K562 (cell line): ENCODE measurements around the gene NTRK1. TPM values are rescaled to one million over a fixed set of nuclear protein-coding genes. Genes with fewer than 3 reads are reported as not detected.
A peak's percentile ranks its signal among the peaks of the same experiment; 100 is the strongest.

Experiments used
- ATAC-seq: fragments of 200-7000 bp; cut with Tn5 transposase; 3 replicates; pipeline ENCODE4 v1.9.1; 2020; ENCODE audit warnings: moderate library complexity
- BruUV-seq: library from RNA; stranded (reverse); fragments of 400-500 nt; replicated peaks from 2 replicates; lab custom pipeline; 2021; lab: Mats Ljungman, UMichigan
- CTCF ChIA-PET: fragments of 300-600 bp; formaldehyde crosslinking; extraction: SDS; loops from one replicate; lab custom pipeline; 2021; ENCODE audit warnings: low intra/inter-chr PET ratio; lab: Yijun Ruan, JAX
- POLR2A ChIA-PET: fragments of 300-600, 350-650 bp; sonication (Branson Sonifier 250); formaldehyde crosslinking; extraction: SDS; loops from one replicate; lab custom pipeline; 2021; ENCODE audit warnings: antibody characterized with exemption, inconsistent platforms; lab: Yijun Ruan, JAX
- DNase-seq, 4 experiments: peaks; one replicate each; pipeline versions ENCODE4 v3.0.0 to v3.0.0-alpha.2; 2011 to 2018; ENCODE audit warnings: low spot score in 3 of 4, mixed read lengths in 3 of 4; ENCODE audit errors: extremely low read depth in 1 of 4
- FAIRE-seq: peaks from 2 replicates; lab custom pipeline; 2011; peaks lifted over from hg19 to GRCh38; lab: Jason Lieb, UNC
- H2AFZ ChIP-seq: 2 replicates; pipeline ENCODE4 v1.6.0; 2011; ENCODE audit warnings: low read depth, low read length, control low read depth, inconsistent platforms
- H3K27ac ChIP-seq: fragments of 200-600 bp; 3 replicates; pipeline ENCODE4 v1.8.0; 2011; ENCODE audit warnings: low read depth, mild to moderate bottlenecking, control low read depth, inconsistent platforms, low read length, moderate library complexity, mixed read lengths; ENCODE audit errors: extremely low read depth
- H3K27me3 ChIP-seq, 2 experiments: fragments of 300-600 bp in 1 of 2; 2 replicates in 1 of 2; 3 replicates in 1 of 2; pipeline versions ENCODE4 v1.6.0 to v1.8.0; 2011; ENCODE audit warnings: inconsistent platforms in 2 of 2, low read length in 2 of 2, mild to moderate bottlenecking in 1 of 2, mixed read lengths in 1 of 2, moderate library complexity in 1 of 2; ENCODE audit not compliant: control insufficient read depth in 2 of 2, insufficient read depth in 2 of 2
- H3K36me3 ChIP-seq: fragments of 300-600 bp; 3 replicates; pipeline ENCODE4 v1.8.0; 2011; ENCODE audit warnings: mild to moderate bottlenecking, low read length, inconsistent platforms; ENCODE audit not compliant: control insufficient read depth, insufficient read depth
- H3K4me1 ChIP-seq, 2 experiments: fragments of 200-600 bp in 1 of 2; replicated peaks in 1 of 2; 2 replicates in 1 of 2; 3 replicates in 1 of 2; pipeline versions ENCODE4 v1.5.1 to v1.8.0; 2011; ENCODE audit warnings: inconsistent platforms in 2 of 2, low read length in 2 of 2, mild to moderate bottlenecking in 1 of 2, mixed read lengths in 1 of 2, moderate library complexity in 1 of 2; ENCODE audit not compliant: control insufficient read depth in 2 of 2, insufficient read depth in 2 of 2
- H3K4me2 ChIP-seq: 2 replicates; pipeline ENCODE4 v1.6.1; 2011; ENCODE audit warnings: low read length, control low read depth, inconsistent platforms, mixed read lengths; ENCODE audit not compliant: insufficient read depth
- H3K4me3 ChIP-seq: fragments of 200-600 bp; sonication (generic), shearing (Covaris generic); 2 replicates; pipeline ENCODE4 v1.5.1; 2016; ENCODE audit warnings: control low read depth, inconsistent platforms
- H3K79me2 ChIP-seq: fragments of 200-600 bp; 3 replicates; pipeline ENCODE4 v1.8.0; 2011; ENCODE audit warnings: low read length, inconsistent platforms; ENCODE audit not compliant: control insufficient read depth, insufficient read depth
- H3K9ac ChIP-seq, 2 experiments: 2 replicates each; pipeline versions ENCODE4 v1.6.0 to v1.6.1; 2011; ENCODE audit warnings: low read depth in 2 of 2, low read length in 2 of 2, control low read depth in 1 of 2, inconsistent platforms in 1 of 2, mild to moderate bottlenecking in 1 of 2, mixed read lengths in 1 of 2; ENCODE audit not compliant: insufficient read depth in 1 of 2
- H3K9me1 ChIP-seq: one replicate; pipeline ENCODE4 v1.6.0; 2011; ENCODE audit warnings: inconsistent platforms, mild to moderate bottlenecking, low read length, moderate library complexity; ENCODE audit not compliant: control insufficient read depth, insufficient read depth
- H3K9me3 ChIP-seq: replicated peaks from 2 replicates; pipeline ENCODE4 v1.5.1; 2011; ENCODE audit warnings: low read depth, low read length, inconsistent platforms; ENCODE audit not compliant: control insufficient read depth, insufficient read depth
- H4K20me1 ChIP-seq: replicated peaks from 2 replicates; pipeline ENCODE4 v1.6.1; 2011; ENCODE audit warnings: low read length, inconsistent platforms, mixed read lengths; ENCODE audit not compliant: control insufficient read depth, insufficient read depth
- ADNP ChIP-seq: fragments of 200-800 bp; sonication (Bioruptor generic); IDR thresholded peaks from 2 replicates; pipeline ENCODE4 v1.6.1; 2016; ENCODE audit warnings: missing genetic modification characterization, missing compliant biosample characterization
- MLX ChIP-seq, 2 experiments: fragments of 450-650 bp in 1 of 2; sonication (generic) in 1 of 2; formaldehyde crosslinking; conservative IDR thresholded peaks; 2 replicates each; pipeline versions ENCODE4 v1.4.0 to v1.8.1; 2020 to 2022; ENCODE audit warnings: mild to moderate bottlenecking in 1 of 2, missing genetic modification reagents in 1 of 2
- POLR2G ChIP-seq: fragments of 200-400 bp; formaldehyde crosslinking; IDR thresholded peaks from 2 replicates; pipeline ENCODE4 v1.6.1; 2017; ENCODE audit warnings: low read depth, mild to moderate bottlenecking, antibody characterized with exemption, low read length, moderate library complexity
- RBM25 ChIP-seq: fragments of 200-400 bp; formaldehyde crosslinking; IDR thresholded peaks from 2 replicates; pipeline ENCODE4 v1.6.1; 2018; ENCODE audit warnings: low read length, low read depth, moderate library complexity; ENCODE audit not compliant: severe bottlenecking
- ZFPM2 ChIP-seq: fragments of 250-450 bp; sonication (Bioruptor Pico); IDR thresholded peaks from 2 replicates; pipeline ENCODE4 v1.5.1; 2022; ENCODE audit warnings: mild to moderate bottlenecking
- ZNF785 ChIP-seq: fragments of 250-450 bp; sonication (Bioruptor Pico); IDR thresholded peaks from 2 replicates; pipeline ENCODE4 v1.4.0; 2020; ENCODE audit warnings: mild to moderate bottlenecking
- WGBS: fragments of 100-300 bp; shearing (Covaris generic); methylation state at CpG from one replicate; pipeline ENCODE4 v1.1.6; 2016; ENCODE audit warnings: low coverage, mixed read lengths; ENCODE audit not compliant: insufficient coverage; ENCODE audit errors: missing lambda C conversion rate; 5-methylcytosine and 5-hydroxymethylcytosine counted together
- in situ Hi-C: fragments of 300-500 bp; cut with MboI; formaldehyde crosslinking; loops from 4 replicates; pipeline ENCODE4 v1.15.0; 2018; ENCODE audit warnings: inconsistent platforms, mixed read lengths
- intact Hi-C: fragments of 100-400 bp; cut with micrococcal nuclease; formaldehyde crosslinking; loops from 2 replicates; pipeline ENCODE4 v1.14.2; 2022
- polyA plus RNA-seq, 8 experiments: library from polyadenylated mRNA; depleted of rRNA in 4 of 8; stranded (reverse) in 5 of 8; unstranded in 3 of 8; fragments of >200 nt; fragmentation: Nextera tagmentation in 2 of 8; fragmentation: Illumina TruSeq in 1 of 8; extraction: Ambion mirVana in 2 of 8; extraction: Trizol in 1 of 8; gene quantifications; 2 replicates each; pipeline versions ENCODE4 v1.2.1 to v1.2.3, GENCODE V29; 2011 to 2014; ENCODE audit warnings: inconsistent platforms in 1 of 8, missing spikeins in 1 of 8
- total RNA-seq, 7 experiments: library from RNA; depleted of rRNA in 6 of 7; stranded (reverse); fragments of >200 nt in 6 of 7; fragmentation: Illumina TruSeq in 2 of 7; extraction: Trizol in 2 of 7; gene quantifications; 2 replicates each; pipeline versions ENCODE4 v1.2.1 to v1.2.3, GENCODE V29; 2011 to 2021; ENCODE audit warnings: low replicate concordance in 1 of 7

The NTRK1 gene
- total and polyA plus RNA-seq, 9 of the 15 experiments (the other 6 are each of a cell fraction or from before 2014, with no cell fraction given), result 0.46 to 30.0 (median 7.9) TPM

GRCh38 chr1:156879876-156880275 lies 19.2 kb downstream of the NTRK1 start:
- no peak overlapping the region for H3K27ac ChIP-seq
- no peaks in the 10 kb centered on the region for H3K79me2 ChIP-seq
- no peak overlapping the region for H2AFZ ChIP-seq
- in situ Hi-C loops (no loop called here), intact Hi-C loops (no loop called here)
- no peaks in the 10 kb centered on the region for H3K9me3 ChIP-seq
- no peaks in the 10 kb centered on the region for H3K27me3 ChIP-seq
- H4K20me1 ChIP-seq, result no peaks in the 10 kb centered on the region
- no peak for DNase-seq
- H3K4me1 ChIP-seq, result peaks cover 14 to 29% of the 10 kb centered on the region in 2 experiments; a peak in 4 of 5 replicates
- no peak overlapping the region for H3K4me2 ChIP-seq
- 83% methylated on average over 21 of the region's 21 CpGs for WGBS
- no peak for ATAC-seq
- no peak overlapping the region for H3K9ac ChIP-seq
- no peaks in the 10 kb centered on the region; the same call in 2 of the 3 replicates for H3K36me3 ChIP-seq
- POLR2A ChIA-PET, result interaction anchor here (0.6 to 1.0 kb wide), 2 partner anchors 59 to 154 kb away, joined by 3 read pairs; no protein-coding TSS in a partner anchor
- 0 out of 2 replicates have a peak, but pooled peaks have one; percentile 7 for TF ChIP-seq POLR2G
- TF ChIP-seq ZNF785 (CRISPR knock-in tag), result no peak
- no peak for TF ChIP-seq ZFPM2 (CRISPR knock-in tag)
- H3K9me1 ChIP-seq, result no peaks in the 10 kb centered on the region
- BruUV-seq, result no TSS peak
- CTCF ChIA-PET, result no interaction called here
- H3K4me3 ChIP-seq, result no peak overlapping the region
- FAIRE-seq, result no peak

- no peak for ATAC-seq
- Histone ChIP-seq H3K27ac (no peak overlapping the region), H3K27me3 (no peaks in the 10 kb centered on the region)
- no TSS peak for BruUV-seq
- TF ChIP-seq ADNP (peak; percentile 61), MLX (CRISPR knock-in tag; conservative IDR thresholded peaks at IDR 0.05) (no peak), RBM25 (peak; percentile 51)
- TF ChIP-seq, all 486 proteins: peak for 2
- in situ Hi-C loops (no loop called here), intact Hi-C loops (no loop called here)
- H3K79me2 ChIP-seq, result no peaks in the 10 kb centered on the region
- H3K9me1 ChIP-seq, result no peaks in the 10 kb centered on the region
- POLR2A ChIA-PET, result interaction anchor here (0.7 to 1.4 kb wide), 4 partner anchors 21 to 253 kb away, joined by 3 to 4 read pairs (median 3); partner anchors contain the start of gene INSRR
- DNase-seq, result no peak
- H3K4me1 ChIP-seq, result peaks cover 14 to 26% of the 10 kb centered on the region in 2 experiments; a peak in 4 of 5 replicates
- H3K9ac ChIP-seq, result no peak overlapping the region
- H3K4me3 ChIP-seq, result no peak overlapping the region
- no peak overlapping the region for H3K4me2 ChIP-seq
- no peak overlapping the region for H2AFZ ChIP-seq
- no peaks in the 10 kb centered on the region; the same call in 2 of the 3 replicates for H3K36me3 ChIP-seq
- FAIRE-seq, result no peak
- H3K9me3 ChIP-seq, result no peaks in the 10 kb centered on the region
- WGBS, result 46% methylated on average over 4 of the region's 5 CpGs
- CTCF ChIA-PET, result no interaction called here
- H4K20me1 ChIP-seq, result no peaks in the 10 kb centered on the region
Measured at GRCh38 chr1:156880473-156880872, 19.8 kb downstream of the NTRK1 start.
